ENCODE measurements around the gene PPP1R3A.

Gene PPP1R3A

GRCh38 chr7:113875224-113875623 lies 43.6 kb downstream of the PPP1R3A start:
- no peak for DNase-seq

GRCh38 chr7:113873554-113874151 lies 45.2 kb downstream of the PPP1R3A start:
- DNase-seq, result no peak

GRCh38 chr7:113872981-113873380 lies 45.8 kb downstream of the PPP1R3A start:
- no peak for DNase-seq

GRCh38 chr7:113867325-113867724 lies 51.5 kb downstream of the PPP1R3A start:
- no peak for DNase-seq

- DNase-seq, result no peak
Observed at GRCh38 chr7:113856010-113856409, 62.8 kb downstream of the PPP1R3A start.

GRCh38 chr7:113840954-113841353 lies 77.9 kb downstream of the PPP1R3A start:
- DNase-seq, result no peak

- no peak for DNase-seq
Observed at GRCh38 chr7:113835367-113835766, 83.4 kb downstream of the PPP1R3A start.

GRCh38 chr7:113832196-113832745 lies 86.5 kb downstream of the PPP1R3A start:
- DNase-seq, result no peak

- DNase-seq, result no peak
Observed at GRCh38 chr7:113831556-113831955, 87.3 kb downstream of the PPP1R3A start.

- no peak for DNase-seq
Observed at GRCh38 chr7:113828581-113828980, 90.2 kb downstream of the PPP1R3A start.
